Measurements from ENCODE around the gene NAA40. TPM values are rescaled to one million over a fixed set of nuclear protein-coding genes. Genes with fewer than 3 reads are reported as not detected.
A peak's percentile ranks its signal among the peaks of the same experiment; 100 is the strongest.
"Not testable (repeated sequence)": the region's sequence is repeated elsewhere in the genome, so short reads cannot be mapped to it uniquely, and the experiment has no call there.

NAA40 gene
- polyA plus RNA-seq, 1 donor from 2014 or later, result 66.7 TPM

DNA sequence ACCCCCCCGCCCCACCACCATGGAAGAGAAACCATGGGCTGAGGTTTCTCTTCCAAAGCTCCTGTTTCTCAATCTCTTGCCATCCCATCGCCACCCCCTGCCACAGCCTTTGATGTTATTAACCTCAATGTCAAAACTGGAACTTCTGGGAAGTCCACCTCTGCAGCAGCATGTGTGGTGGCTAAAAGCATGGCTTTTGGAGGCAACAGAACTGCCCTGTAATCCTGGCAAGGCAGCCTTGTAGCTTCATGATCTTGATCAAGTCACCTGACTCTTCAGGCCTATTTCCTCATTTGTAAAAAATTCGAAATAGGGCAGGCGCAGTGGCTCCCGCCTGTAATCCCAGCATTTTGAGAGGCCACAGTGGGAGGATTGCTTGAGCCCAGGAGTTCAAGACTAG lies 32.1 kb downstream of the NAA40 start:
- no peak overlapping the region for H3K9ac ChIP-seq (ENCODE audit: low read length)
- H2AFZ ChIP-seq (ENCODE audit: low read depth, low read length), result no peak overlapping the region
- no peaks in the 10 kb centered on the region for H3K9me2 ChIP-seq (ENCODE audit: insufficient read depth, low read length)
- no peak overlapping the region for H3K27ac ChIP-seq (ENCODE audit: low read length)
- no peaks in the 10 kb centered on the region for H3F3A ChIP-seq (ENCODE audit: insufficient read depth, low read length, poor library complexity, severe bottlenecking)
- peaks cover 9% of the 10 kb centered on the region for H3K79me2 ChIP-seq (replicated peaks; ENCODE audit: insufficient read depth, low read length)
- H3K4me3 ChIP-seq (ENCODE audit: low read length), result no peak overlapping the region
- no peaks in the 10 kb centered on the region for H3K27me3 ChIP-seq (ENCODE audit: insufficient read depth, low read depth, low read length)
- no peaks in the 10 kb centered on the region for H4K20me1 ChIP-seq (ENCODE audit: insufficient read depth)
- no peak overlapping the region for H3K4me2 ChIP-seq (ENCODE audit: low read length)
- TF ChIP-seq TAF1 (IDR thresholded peaks at IDR 0.05; ENCODE audit: low read depth) (no peak), MXI1 (conservative IDR thresholded peaks at IDR 0.05; ENCODE audit: poor library complexity, severe bottlenecking) (no peak), SMC3 (conservative IDR thresholded peaks at IDR 0.05; ENCODE audit: poor library complexity) (no peak), EZH2 (IDR thresholded peaks at IDR 0.05; ENCODE audit: borderline replicate concordance, insufficient read depth, low read length, poor library complexity, severe bottlenecking) (no peak)
- H3K9me3 ChIP-seq (ENCODE audit: low read length), result no peaks in the 10 kb centered on the region
- H3K36me3 ChIP-seq (ENCODE audit: insufficient read depth, low read length), result no peaks in the 10 kb centered on the region

DNA sequence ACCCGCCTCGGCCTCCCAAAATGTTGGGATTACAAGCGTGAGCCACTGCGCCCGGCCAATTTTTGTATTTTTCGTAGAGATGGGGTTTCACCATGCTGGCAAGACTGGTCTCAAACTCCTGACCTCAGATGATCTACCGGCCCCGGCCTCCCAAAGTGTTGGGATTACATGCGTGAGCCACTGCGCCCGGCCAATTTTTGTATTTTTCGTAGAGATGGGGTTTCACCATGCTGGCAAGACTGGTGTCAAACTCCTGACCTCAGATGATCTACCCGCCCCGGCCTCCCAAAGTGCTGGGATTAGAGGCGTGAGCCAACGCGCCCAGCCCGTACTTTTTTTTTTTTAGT lies 35.1 kb downstream of the NAA40 start:
- H3K9ac ChIP-seq (ENCODE audit: low read length); H2AFZ ChIP-seq (ENCODE audit: low read depth, low read length); H3K4me2 ChIP-seq (ENCODE audit: low read length); H4K20me1 ChIP-seq (ENCODE audit: insufficient read depth); H3K27me3 ChIP-seq (ENCODE audit: insufficient read depth, low read depth, low read length); H3K36me3 ChIP-seq (ENCODE audit: insufficient read depth, low read length); H3K9me3 ChIP-seq (ENCODE audit: low read length); H3K9me2 ChIP-seq (ENCODE audit: insufficient read depth, low read length); H3F3A ChIP-seq (ENCODE audit: insufficient read depth, low read length, poor library complexity, severe bottlenecking); H3K27ac ChIP-seq (ENCODE audit: low read length): not testable (repeated sequence)
- H3K4me3 ChIP-seq (ENCODE audit: low read length), result peak overlapping the region; percentile 95
- peaks cover 26% of the 10 kb centered on the region for H3K79me2 ChIP-seq (replicated peaks; ENCODE audit: insufficient read depth, low read length)

GRCh38 chr11:63974259-63975143 lies 35.7 kb downstream of the NAA40 start, which contains the start of gene COX8A:
Gene COX8A, plus strand, starts transcription at chr11:63974620. Its CDS starts 61 bp downstream, at chr11:63974681.
- no peaks in the 10 kb centered on the region for H3K9me3 ChIP-seq (ENCODE audit: low read length)
- no peaks in the 10 kb centered on the region for H3K27me3 ChIP-seq (ENCODE audit: insufficient read depth, low read depth, low read length)
- H3K4me3 ChIP-seq (ENCODE audit: low read length), result peak within 1 kb of the TSS; percentile 95
- peak within 1 kb of the TSS; percentile 39 for H3K4me2 ChIP-seq (ENCODE audit: low read length)
- peak within 1 kb of the TSS; percentile 99 for H3K9ac ChIP-seq (ENCODE audit: low read length)
- peak within 1 kb of the TSS; percentile 84 for H2AFZ ChIP-seq (ENCODE audit: low read depth, low read length)
- H3K9me2 ChIP-seq (ENCODE audit: insufficient read depth, low read length), result no peaks in the 10 kb centered on the region
- H3K27ac ChIP-seq (ENCODE audit: low read length), result peak within 1 kb of the TSS; percentile 97
- no peaks in the 10 kb centered on the region for H3K36me3 ChIP-seq (ENCODE audit: insufficient read depth, low read length)
- H3K79me2 ChIP-seq (replicated peaks; ENCODE audit: insufficient read depth, low read length), result peaks cover 26% of the 10 kb centered on the region
- no peaks in the 10 kb centered on the region for H3F3A ChIP-seq (ENCODE audit: insufficient read depth, low read length, poor library complexity, severe bottlenecking)
- no peaks in the 10 kb centered on the region for H4K20me1 ChIP-seq (ENCODE audit: insufficient read depth)
- TF ChIP-seq MXI1 (conservative IDR thresholded peaks at IDR 0.05; ENCODE audit: poor library complexity, severe bottlenecking) (peak; percentile 69), EP300 (conservative IDR thresholded peaks at IDR 0.05; ENCODE audit: poor library complexity, severe bottlenecking) (no peak), RAD21 (conservative IDR thresholded peaks at IDR 0.05) (peak; percentile 37), SMC3 (conservative IDR thresholded peaks at IDR 0.05; ENCODE audit: poor library complexity) (no peak), EZH2 (IDR thresholded peaks at IDR 0.05; ENCODE audit: borderline replicate concordance, insufficient read depth, low read length, poor library complexity, severe bottlenecking) (no peak), TAF1 (IDR thresholded peaks at IDR 0.05; ENCODE audit: low read depth) (peak; percentile 74), POLR2AphosphoS5 (IDR thresholded peaks at IDR 0.05) (peak; percentile 99)
- TF ChIP-seq, protein P1, sequence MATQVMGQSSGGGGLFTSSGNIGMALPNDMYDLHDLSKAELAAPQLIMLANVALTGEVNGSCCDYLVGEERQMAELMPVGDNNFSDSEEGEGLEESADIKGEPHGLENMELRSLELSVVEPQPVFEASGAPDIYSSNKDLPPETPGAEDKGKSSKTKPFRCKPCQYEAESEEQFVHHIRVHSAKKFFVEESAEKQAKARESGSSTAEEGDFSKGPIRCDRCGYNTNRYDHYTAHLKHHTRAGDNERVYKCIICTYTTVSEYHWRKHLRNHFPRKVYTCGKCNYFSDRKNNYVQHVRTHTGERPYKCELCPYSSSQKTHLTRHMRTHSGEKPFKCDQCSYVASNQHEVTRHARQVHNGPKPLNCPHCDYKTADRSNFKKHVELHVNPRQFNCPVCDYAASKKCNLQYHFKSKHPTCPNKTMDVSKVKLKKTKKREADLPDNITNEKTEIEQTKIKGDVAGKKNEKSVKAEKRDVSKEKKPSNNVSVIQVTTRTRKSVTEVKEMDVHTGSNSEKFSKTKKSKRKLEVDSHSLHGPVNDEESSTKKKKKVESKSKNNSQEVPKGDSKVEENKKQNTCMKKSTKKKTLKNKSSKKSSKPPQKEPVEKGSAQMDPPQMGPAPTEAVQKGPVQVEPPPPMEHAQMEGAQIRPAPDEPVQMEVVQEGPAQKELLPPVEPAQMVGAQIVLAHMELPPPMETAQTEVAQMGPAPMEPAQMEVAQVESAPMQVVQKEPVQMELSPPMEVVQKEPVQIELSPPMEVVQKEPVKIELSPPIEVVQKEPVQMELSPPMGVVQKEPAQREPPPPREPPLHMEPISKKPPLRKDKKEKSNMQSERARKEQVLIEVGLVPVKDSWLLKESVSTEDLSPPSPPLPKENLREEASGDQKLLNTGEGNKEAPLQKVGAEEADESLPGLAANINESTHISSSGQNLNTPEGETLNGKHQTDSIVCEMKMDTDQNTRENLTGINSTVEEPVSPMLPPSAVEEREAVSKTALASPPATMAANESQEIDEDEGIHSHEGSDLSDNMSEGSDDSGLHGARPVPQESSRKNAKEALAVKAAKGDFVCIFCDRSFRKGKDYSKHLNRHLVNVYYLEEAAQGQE (IDR thresholded peaks at IDR 0.05; ENCODE audit: borderline replicate concordance), result peak; percentile 76
- TF ChIP-seq, protein P2, sequence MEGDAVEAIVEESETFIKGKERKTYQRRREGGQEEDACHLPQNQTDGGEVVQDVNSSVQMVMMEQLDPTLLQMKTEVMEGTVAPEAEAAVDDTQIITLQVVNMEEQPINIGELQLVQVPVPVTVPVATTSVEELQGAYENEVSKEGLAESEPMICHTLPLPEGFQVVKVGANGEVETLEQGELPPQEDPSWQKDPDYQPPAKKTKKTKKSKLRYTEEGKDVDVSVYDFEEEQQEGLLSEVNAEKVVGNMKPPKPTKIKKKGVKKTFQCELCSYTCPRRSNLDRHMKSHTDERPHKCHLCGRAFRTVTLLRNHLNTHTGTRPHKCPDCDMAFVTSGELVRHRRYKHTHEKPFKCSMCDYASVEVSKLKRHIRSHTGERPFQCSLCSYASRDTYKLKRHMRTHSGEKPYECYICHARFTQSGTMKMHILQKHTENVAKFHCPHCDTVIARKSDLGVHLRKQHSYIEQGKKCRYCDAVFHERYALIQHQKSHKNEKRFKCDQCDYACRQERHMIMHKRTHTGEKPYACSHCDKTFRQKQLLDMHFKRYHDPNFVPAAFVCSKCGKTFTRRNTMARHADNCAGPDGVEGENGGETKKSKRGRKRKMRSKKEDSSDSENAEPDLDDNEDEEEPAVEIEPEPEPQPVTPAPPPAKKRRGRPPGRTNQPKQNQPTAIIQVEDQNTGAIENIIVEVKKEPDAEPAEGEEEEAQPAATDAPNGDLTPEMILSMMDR (IDR thresholded peaks at IDR 0.05; ENCODE audit: poor library complexity, severe bottlenecking), result peak; percentile 26
